HG02973 (cell line): ENCODE measurements around the gene PHF23.
A peak's percentile ranks its signal among the peaks of the same experiment; 100 is the strongest.

Source experiments
- ATAC-seq: cut with Tn5 transposase; IDR thresholded peaks from one replicate; pipeline ENCODE4 v1.9.1; 2021; ENCODE audit warnings: moderate library complexity; ENCODE audit not compliant: unreplicated experiment

PHF23 gene

GRCh38 chr17:7239091-7240027 is at the start of gene PHF23:
Gene PHF23 (minus strand): TSS chr17:7239457. CDS start chr17:7239279, 178 bp downstream.
- ATAC-seq = peak; percentile 34

- no peak for ATAC-seq
These were observed 46.4 kb upstream of the PHF23 start for GRCh38 chr17:7285679-7286078.

GRCh38 chr17:7284911-7285310 is 45.7 kb upstream of the PHF23 start:
- no peak for ATAC-seq

GRCh38 chr17:7283471-7284216 is 44.4 kb upstream of the PHF23 start:
- no peak for ATAC-seq

GRCh38 chr17:7282752-7283321 is 43.6 kb upstream of the PHF23 start:
- no peak for ATAC-seq

- no peak for ATAC-seq
These were observed 42.9 kb upstream of the PHF23 start for GRCh38 chr17:7281953-7282751.

- no peak for ATAC-seq
These were observed 42.1 kb upstream of the PHF23 start, which contains the start of gene SLC2A4 for GRCh38 chr17:7281074-7281952. Gene SLC2A4 (plus strand): TSS chr17:7281718. CDS start chr17:7281935, 217 bp downstream.

- no peak for ATAC-seq
These were observed 41.3 kb upstream of the PHF23 start for GRCh38 chr17:7280519-7281073.

GRCh38 chr17:7279448-7279847 is 40.2 kb upstream of the PHF23 start:
- no peak for ATAC-seq

- no peak for ATAC-seq
These were observed 27.5 kb upstream of the PHF23 start for GRCh38 chr17:7266784-7267183.

- no peak for ATAC-seq
These were observed 24.5 kb upstream of the PHF23 start for GRCh38 chr17:7263801-7264078.

GRCh38 chr17:7262935-7263800 is 23.9 kb upstream of the PHF23 start:
- no peak for ATAC-seq

GRCh38 chr17:7262192-7262934 is 23.1 kb upstream of the PHF23 start, which contains the start of gene CLDN7:
Gene CLDN7 (minus strand): TSS chr17:7262478. CDS start chr17:7262043, 435 bp downstream.
- ATAC-seq = no peak

- ATAC-seq = no peak
These were observed 22.3 kb upstream of the PHF23 start for GRCh38 chr17:7261379-7262191.

- no peak for ATAC-seq
These were observed 21.6 kb upstream of the PHF23 start for GRCh38 chr17:7260651-7261378.

- ATAC-seq = no peak
These were observed 20.9 kb upstream of the PHF23 start for GRCh38 chr17:7260151-7260550.
